ENCODE data around the gene RUNDC3A. TPM values are rescaled to one million over a fixed set of nuclear protein-coding genes. Genes with fewer than 3 reads are reported as not detected.

The RUNDC3A gene
- total RNA-seq, 1 donor from 2014 or later, result 0.40 TPM

DNA sequence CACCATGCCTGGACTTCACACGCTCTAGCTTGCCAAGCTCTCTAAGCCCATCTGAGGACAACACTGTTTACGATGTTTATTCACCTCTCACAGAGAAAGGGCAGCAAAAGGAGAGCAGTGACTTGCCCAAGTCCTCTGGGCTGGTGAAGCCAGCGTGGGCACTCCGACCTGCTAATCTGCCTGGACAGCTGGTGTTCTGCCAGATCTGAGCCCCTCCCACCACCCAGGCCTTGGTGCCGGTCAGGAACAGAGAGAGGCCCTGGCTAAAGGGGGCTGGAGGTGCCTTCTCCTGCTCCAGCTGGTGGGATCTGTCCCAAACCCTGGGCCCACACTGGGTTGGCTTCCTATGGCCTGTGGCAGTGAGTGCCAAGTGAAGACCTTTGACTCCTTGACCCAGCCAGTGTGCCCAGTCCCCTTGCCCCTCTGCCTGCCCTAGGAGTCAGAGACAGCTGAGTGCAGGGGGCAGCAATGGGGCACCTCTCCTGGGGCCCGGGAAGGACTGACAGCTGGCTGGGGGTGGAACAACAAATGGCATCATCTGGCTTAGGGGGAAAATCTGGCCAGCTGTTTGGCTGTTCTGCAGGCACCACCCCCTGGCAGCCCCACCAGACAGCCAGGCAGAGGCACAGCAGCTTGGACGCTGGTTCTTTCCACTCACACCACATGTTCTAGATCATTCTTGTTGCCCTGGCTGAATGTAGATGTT, 38.7 kb upstream of the RUNDC3A start:
- H3K27me3 Mint-ChIP-seq (ENCODE audit: low read depth), result peaks cover 8% of the 10 kb centered on the region
- DNase-seq (ENCODE audit: low spot score), result no peak
- H3K4me1 Mint-ChIP-seq (ENCODE audit: low read depth), result no peaks in the 10 kb centered on the region
- no peaks in the 10 kb centered on the region for H3K9me3 Mint-ChIP-seq (ENCODE audit: low read depth)
- no peak overlapping the region for H3K4me3 Mint-ChIP-seq (ENCODE audit: unreplicated experiment)
- H3K27ac Mint-ChIP-seq (ENCODE audit: unreplicated experiment), result no peak overlapping the region
- TF ChIP-seq, protein P1, sequence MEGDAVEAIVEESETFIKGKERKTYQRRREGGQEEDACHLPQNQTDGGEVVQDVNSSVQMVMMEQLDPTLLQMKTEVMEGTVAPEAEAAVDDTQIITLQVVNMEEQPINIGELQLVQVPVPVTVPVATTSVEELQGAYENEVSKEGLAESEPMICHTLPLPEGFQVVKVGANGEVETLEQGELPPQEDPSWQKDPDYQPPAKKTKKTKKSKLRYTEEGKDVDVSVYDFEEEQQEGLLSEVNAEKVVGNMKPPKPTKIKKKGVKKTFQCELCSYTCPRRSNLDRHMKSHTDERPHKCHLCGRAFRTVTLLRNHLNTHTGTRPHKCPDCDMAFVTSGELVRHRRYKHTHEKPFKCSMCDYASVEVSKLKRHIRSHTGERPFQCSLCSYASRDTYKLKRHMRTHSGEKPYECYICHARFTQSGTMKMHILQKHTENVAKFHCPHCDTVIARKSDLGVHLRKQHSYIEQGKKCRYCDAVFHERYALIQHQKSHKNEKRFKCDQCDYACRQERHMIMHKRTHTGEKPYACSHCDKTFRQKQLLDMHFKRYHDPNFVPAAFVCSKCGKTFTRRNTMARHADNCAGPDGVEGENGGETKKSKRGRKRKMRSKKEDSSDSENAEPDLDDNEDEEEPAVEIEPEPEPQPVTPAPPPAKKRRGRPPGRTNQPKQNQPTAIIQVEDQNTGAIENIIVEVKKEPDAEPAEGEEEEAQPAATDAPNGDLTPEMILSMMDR (IDR thresholded peaks at IDR 0.05), result no peak
- no peaks in the 10 kb centered on the region for H3K36me3 Mint-ChIP-seq (ENCODE audit: low read depth)

DNA sequence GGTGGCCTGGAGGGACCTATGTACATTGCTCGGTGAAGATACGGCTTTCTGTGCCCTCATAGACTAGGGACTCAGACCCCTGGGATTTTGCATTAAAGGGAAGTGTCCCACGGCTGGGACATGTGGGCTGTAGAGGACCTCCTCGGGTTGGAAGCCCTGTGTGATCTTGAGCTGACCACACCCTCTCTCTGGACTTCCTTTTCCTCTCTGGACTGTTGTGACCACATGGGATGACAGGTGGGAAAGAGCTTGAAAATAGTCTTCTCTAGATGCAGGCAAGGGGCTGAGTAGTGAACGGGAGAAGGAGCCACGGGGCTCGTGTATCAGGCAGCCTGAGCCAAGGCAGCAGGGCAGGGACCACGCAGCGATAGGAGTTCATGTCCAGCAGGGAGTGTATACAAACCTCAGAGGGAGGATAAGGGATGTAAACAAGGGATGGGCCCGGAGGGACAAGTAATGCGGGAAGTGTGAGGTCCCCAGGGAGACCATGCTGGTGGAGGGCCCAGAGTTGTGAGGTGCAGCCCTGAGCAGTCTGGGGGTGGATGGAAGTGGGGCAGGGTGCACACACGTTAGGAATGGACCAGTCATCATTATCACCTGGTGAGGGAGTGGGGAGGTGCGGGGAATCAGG, 36.0 kb upstream of the RUNDC3A start:
- Mint-ChIP-seq H3K27me3 (ENCODE audit: low read depth) (peaks cover 11% of the 10 kb centered on the region), H3K9me3 (ENCODE audit: low read depth) (no peaks in the 10 kb centered on the region), H3K27ac (ENCODE audit: unreplicated experiment) (no peak overlapping the region), H3K36me3 (ENCODE audit: low read depth) (no peaks in the 10 kb centered on the region), H3K4me3 (ENCODE audit: unreplicated experiment) (no peak overlapping the region), H3K4me1 (ENCODE audit: low read depth) (no peaks in the 10 kb centered on the region)
- TF ChIP-seq, protein P1 (IDR thresholded peaks at IDR 0.05), result no peak
- no peak for DNase-seq (ENCODE audit: low spot score)

DNA sequence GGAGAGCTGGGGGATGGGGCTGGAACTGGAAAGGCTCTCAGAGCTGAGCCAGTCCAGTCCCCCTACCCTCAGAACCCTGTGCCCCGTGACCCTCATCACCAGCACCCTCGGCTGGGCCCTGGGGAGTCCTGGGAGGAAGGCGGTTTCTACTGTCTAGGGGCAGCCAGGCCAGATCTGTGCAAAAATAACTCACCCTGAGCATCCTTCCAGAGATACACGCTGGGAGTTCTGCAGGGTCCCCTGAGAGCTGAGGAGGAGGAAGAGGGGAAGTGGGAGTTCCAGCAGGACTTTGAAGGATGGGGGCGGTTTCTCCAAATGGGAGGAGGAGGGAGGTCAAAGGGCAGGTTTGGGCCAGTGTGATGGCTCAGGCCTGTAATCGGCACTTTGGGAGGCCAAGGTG, 35.4 kb upstream of the RUNDC3A start:
- TF ChIP-seq, protein P1 (IDR thresholded peaks at IDR 0.05), result no peak
- Mint-ChIP-seq H3K27ac (ENCODE audit: unreplicated experiment) (no peak overlapping the region), H3K4me1 (ENCODE audit: low read depth) (no peaks in the 10 kb centered on the region), H3K36me3 (ENCODE audit: low read depth) (no peaks in the 10 kb centered on the region), H3K4me3 (ENCODE audit: unreplicated experiment) (no peak overlapping the region), H3K27me3 (ENCODE audit: low read depth) (peaks cover 11% of the 10 kb centered on the region), H3K9me3 (ENCODE audit: low read depth) (no peaks in the 10 kb centered on the region)
- DNase-seq (ENCODE audit: low spot score), result no peak

DNA sequence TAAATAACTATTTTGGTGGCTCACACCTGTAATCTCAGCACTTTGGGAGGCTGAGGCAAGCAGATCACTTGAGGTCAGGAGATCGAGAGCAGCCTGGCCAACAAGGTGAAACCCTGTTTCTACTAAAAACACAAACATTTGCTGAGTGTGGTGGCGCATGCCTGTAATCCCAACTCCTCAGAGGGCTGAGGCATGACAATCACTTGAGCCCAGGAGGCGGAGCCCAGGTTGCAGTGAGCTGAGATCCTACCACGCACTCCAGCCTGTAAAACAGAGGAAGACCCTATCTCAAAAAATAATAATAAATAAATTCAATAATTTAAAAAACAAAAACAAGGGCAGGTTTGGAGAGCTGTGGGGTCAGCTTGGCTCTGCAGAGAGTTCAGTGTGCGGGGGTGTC, 34.8 kb upstream of the RUNDC3A start:
- H3K4me1 Mint-ChIP-seq (ENCODE audit: low read depth), result no peaks in the 10 kb centered on the region
- H3K36me3 Mint-ChIP-seq (ENCODE audit: low read depth), result no peaks in the 10 kb centered on the region
- TF ChIP-seq, protein P1 (IDR thresholded peaks at IDR 0.05), result no peak
- no peaks in the 10 kb centered on the region for H3K9me3 Mint-ChIP-seq (ENCODE audit: low read depth)
- DNase-seq (ENCODE audit: low spot score), result no peak
- H3K4me3 Mint-ChIP-seq (ENCODE audit: unreplicated experiment), result no peak overlapping the region
- no peak overlapping the region for H3K27ac Mint-ChIP-seq (ENCODE audit: unreplicated experiment)
- H3K27me3 Mint-ChIP-seq (ENCODE audit: low read depth), result peaks cover 8% of the 10 kb centered on the region

DNA sequence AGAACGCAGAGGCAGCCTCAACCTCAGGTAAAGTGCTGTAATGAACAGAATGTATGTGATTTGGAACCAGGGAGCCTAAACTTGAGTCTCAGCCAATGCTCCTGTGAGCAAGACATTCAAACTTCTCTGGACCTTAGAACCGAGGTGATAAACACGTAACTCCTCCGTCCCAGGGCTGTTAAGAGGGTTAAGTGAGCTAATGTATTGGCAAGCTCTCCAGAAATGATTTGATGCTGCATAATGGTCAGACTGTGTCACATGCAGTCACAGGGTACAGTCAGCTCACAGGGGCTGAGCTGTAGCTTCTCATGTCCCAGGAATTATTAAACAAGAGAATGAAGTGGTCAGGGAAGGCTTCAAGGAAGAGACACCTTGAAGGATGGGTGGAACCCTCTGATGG, 30.4 kb upstream of the RUNDC3A start:
- Mint-ChIP-seq H3K27me3 (ENCODE audit: low read depth) (peaks cover 4% of the 10 kb centered on the region), H3K9me3 (ENCODE audit: low read depth) (no peaks in the 10 kb centered on the region), H3K4me1 (ENCODE audit: low read depth) (peaks cover 11% of the 10 kb centered on the region), H3K36me3 (ENCODE audit: low read depth) (no peaks in the 10 kb centered on the region), H3K27ac (ENCODE audit: unreplicated experiment) (no peak overlapping the region), H3K4me3 (ENCODE audit: unreplicated experiment) (no peak overlapping the region)
- DNase-seq (ENCODE audit: low spot score), result no peak
- TF ChIP-seq, protein P1 (IDR thresholded peaks at IDR 0.05), result no peak
